GM13976 (cell line): ENCODE results near the gene SRD5A1.

ENCODE experiments used
- DNase-seq: peaks from one replicate; pipeline ENCODE4 v3.0.0; 2012; ENCODE audit warnings: low spot score
- in situ Hi-C: fragments of 300-500 bp; cut with MboI; formaldehyde crosslinking; loops from one replicate; pipeline ENCODE4 v1.12.0; 2022; ENCODE audit warnings: low sequenced_read_pairs, mixed read lengths, inconsistent platforms; ENCODE audit not compliant: unreplicated experiment
- TF ChIP-seq, protein P1 (sequence below): IDR thresholded peaks from 2 replicates; pipeline ENCODE4 v1.5.1; 2012; ENCODE audit warnings: borderline replicate concordance, mild to moderate bottlenecking; ENCODE audit not compliant: insufficient read depth; ENCODE audit errors: extremely low read depth, missing control alignments, control extremely low read depth

The SRD5A1 gene

DNA sequence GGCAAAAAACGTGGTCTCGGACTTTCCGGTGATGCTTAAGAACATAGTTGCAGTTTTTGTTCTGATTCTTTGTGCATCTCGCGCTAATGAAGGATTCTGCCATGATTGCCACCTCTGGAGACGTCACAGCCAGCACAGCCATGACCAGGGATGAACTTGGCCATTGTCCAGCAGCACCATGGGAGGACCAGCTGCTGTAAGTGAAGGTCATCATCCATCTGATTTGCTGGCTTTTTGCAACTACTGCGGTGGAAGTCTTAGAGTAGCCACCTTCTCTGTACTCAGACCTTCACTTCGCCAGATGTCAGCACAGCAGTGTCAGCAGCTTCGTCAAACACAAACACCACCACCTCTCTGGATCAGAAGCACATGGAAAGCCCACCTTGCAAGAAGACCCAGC, 46.1 kb upstream of the SRD5A1 start:
- TF ChIP-seq, protein P1, sequence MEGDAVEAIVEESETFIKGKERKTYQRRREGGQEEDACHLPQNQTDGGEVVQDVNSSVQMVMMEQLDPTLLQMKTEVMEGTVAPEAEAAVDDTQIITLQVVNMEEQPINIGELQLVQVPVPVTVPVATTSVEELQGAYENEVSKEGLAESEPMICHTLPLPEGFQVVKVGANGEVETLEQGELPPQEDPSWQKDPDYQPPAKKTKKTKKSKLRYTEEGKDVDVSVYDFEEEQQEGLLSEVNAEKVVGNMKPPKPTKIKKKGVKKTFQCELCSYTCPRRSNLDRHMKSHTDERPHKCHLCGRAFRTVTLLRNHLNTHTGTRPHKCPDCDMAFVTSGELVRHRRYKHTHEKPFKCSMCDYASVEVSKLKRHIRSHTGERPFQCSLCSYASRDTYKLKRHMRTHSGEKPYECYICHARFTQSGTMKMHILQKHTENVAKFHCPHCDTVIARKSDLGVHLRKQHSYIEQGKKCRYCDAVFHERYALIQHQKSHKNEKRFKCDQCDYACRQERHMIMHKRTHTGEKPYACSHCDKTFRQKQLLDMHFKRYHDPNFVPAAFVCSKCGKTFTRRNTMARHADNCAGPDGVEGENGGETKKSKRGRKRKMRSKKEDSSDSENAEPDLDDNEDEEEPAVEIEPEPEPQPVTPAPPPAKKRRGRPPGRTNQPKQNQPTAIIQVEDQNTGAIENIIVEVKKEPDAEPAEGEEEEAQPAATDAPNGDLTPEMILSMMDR: no peak
- no peak for DNase-seq
- in situ Hi-C loops: no loop called here

DNA sequence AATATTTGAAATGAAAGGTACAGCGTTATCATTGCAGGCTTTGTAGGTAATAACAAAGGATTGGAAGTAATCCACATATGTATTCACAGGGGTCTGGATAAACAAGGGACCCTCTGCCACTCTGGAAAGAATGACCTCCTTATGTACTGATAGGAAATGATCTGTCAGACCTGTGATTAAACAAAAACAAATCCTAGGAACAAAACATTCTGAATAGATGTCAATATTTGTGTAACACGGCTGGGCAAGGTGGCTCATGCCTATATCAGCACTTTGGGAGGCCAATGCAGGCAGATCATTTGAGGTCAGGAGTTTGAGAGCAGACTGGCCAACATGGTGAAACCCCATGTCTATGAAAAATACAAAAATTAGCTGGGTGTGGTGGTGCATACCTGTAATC, 42.7 kb upstream of the SRD5A1 start:
- TF ChIP-seq, protein P1: no peak
- in situ Hi-C loops: no loop called here
- DNase-seq: no peak

- DNase-seq: no peak
- TF ChIP-seq, protein P1: no peak
- in situ Hi-C loops: no loop called here
Observed at GRCh38 chr5:6591671-6592288, 41.5 kb upstream of the SRD5A1 start.

DNA sequence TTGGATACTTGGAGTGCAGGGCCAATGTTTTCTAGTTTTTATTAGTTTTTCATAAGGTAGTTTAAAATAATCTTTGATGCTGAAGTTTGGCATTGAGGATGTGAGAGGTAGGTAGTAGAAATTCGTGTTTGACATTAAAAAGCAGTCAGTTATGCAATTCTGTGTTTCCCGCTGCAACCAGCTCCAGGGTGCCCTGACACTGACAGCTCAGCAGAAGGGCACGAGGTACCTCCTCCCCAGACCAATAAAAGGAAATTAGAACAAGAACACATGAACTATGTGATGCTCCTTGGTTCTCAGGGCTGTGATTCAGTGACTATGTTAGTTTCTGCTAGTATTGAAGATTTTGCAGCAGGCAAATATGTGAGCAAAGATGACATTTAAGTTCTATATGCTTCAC, 40.6 kb upstream of the SRD5A1 start:
- in situ Hi-C loops: no loop called here
- TF ChIP-seq, protein P1: no peak
- DNase-seq: no peak

- in situ Hi-C loops: no loop called here
- TF ChIP-seq, protein P1: no peak
- no peak for DNase-seq
Observed at GRCh38 chr5:6593148-6594016, 39.9 kb upstream of the SRD5A1 start.

GRCh38 chr5:6594066-6594465, 39.2 kb upstream of the SRD5A1 start:
- TF ChIP-seq, protein P1: no peak
- in situ Hi-C loops: no loop called here

More at GRCh38 chr5:6594066-6594465, 39.2 kb upstream of the SRD5A1 start:
- DNase-seq: no peak
